ENCODE results near the gene ADRA2B. TPM values are rescaled to one million over a fixed set of nuclear protein-coding genes. Genes with fewer than 3 reads are reported as not detected.

Gene ADRA2B
- total and polyA plus RNA-seq, 12 donors, result 1.5 to 7.3 (median 3.4) TPM

DNA sequence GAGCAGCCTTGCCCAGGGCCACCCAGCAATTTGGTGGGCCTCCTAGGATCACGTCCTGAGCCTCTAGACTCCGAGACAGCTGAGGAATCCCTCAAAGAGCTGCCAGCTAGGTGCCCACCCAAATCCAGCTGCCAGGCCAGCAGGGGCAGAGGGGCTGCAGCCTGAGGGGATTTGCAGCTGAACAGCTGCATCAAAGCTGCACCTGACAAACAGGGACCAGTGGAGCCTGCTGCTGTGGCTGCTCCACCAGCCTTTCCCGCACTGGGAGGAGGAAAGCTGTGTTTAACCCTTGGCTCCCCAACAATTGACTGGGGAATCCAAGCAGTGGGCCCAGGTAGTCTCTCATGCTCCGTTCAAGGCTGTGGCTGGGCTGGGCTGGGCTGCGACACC lies 8.2 kb downstream of the ADRA2B start:
- TF ChIP-seq, protein P1, sequence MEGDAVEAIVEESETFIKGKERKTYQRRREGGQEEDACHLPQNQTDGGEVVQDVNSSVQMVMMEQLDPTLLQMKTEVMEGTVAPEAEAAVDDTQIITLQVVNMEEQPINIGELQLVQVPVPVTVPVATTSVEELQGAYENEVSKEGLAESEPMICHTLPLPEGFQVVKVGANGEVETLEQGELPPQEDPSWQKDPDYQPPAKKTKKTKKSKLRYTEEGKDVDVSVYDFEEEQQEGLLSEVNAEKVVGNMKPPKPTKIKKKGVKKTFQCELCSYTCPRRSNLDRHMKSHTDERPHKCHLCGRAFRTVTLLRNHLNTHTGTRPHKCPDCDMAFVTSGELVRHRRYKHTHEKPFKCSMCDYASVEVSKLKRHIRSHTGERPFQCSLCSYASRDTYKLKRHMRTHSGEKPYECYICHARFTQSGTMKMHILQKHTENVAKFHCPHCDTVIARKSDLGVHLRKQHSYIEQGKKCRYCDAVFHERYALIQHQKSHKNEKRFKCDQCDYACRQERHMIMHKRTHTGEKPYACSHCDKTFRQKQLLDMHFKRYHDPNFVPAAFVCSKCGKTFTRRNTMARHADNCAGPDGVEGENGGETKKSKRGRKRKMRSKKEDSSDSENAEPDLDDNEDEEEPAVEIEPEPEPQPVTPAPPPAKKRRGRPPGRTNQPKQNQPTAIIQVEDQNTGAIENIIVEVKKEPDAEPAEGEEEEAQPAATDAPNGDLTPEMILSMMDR (IDR thresholded peaks at IDR 0.05), result no peak
- Histone ChIP-seq H3K4me1 (peaks cover 19 to 51% (median 39%) of the 10 kb centered on the region in 9 donors), H3K4me3 (peak overlapping the region in 2 of 10 donors; percentile 13 to 34), H3K27me3 (no peaks in the 10 kb centered on the region), H3K36me3 (no peaks in the 10 kb centered on the region), H3K27ac (peak overlapping the region; percentile 57 to 91 (median 84)), H3K9me3 (peaks cover 0 to 15% (median 8%) of the 10 kb centered on the region in 11 donors)
- ATAC-seq, result peak in 1 of 8 donors; percentile 7
- intact Hi-C loops (cut with DNase I), result no loop called here
- 41 to 50% methylated on average over 5 of the region's 5 CpGs for WGBS, 2 donors
- no peak for DNase-seq

DNA sequence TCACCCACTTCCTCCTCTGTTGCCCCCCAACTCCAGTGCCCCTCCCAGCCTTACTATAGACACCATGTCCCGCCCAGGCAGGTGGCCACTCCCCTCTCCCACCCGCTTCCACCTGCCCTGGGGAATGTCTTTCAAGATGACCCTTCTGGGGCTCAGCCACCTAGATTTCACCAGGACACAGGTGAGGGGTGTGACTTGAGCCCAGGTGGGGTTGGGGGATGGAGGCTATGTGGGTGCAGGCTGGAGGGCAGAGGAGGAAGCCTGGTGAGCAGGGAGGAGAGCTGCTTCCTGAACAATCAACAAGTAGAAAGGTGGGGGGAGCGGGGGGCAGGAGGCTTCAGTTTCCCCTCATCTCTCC lies 8.7 kb downstream of the ADRA2B start:
- Histone ChIP-seq H3K27me3 (no peaks in the 10 kb centered on the region), H3K4me1 (peaks cover 19 to 56% (median 43%) of the 10 kb centered on the region in 9 donors), H3K27ac (peak overlapping the region in 6 of 10 donors; percentile 12 to 91 (median 80)), H3K36me3 (no peaks in the 10 kb centered on the region), H3K9me3 (peaks cover 0 to 15% (median 8%) of the 10 kb centered on the region in 11 donors), H3K4me3 (no peak overlapping the region)
- DNase-seq (no peak), ATAC-seq (no peak)
- WGBS, 2 donors, result 86 to 95% methylated on average over 3 of the region's 3 CpGs
- intact Hi-C loops (cut with DNase I), result no loop called here
- TF ChIP-seq, protein P1 (IDR thresholded peaks at IDR 0.05), result no peak

DNA sequence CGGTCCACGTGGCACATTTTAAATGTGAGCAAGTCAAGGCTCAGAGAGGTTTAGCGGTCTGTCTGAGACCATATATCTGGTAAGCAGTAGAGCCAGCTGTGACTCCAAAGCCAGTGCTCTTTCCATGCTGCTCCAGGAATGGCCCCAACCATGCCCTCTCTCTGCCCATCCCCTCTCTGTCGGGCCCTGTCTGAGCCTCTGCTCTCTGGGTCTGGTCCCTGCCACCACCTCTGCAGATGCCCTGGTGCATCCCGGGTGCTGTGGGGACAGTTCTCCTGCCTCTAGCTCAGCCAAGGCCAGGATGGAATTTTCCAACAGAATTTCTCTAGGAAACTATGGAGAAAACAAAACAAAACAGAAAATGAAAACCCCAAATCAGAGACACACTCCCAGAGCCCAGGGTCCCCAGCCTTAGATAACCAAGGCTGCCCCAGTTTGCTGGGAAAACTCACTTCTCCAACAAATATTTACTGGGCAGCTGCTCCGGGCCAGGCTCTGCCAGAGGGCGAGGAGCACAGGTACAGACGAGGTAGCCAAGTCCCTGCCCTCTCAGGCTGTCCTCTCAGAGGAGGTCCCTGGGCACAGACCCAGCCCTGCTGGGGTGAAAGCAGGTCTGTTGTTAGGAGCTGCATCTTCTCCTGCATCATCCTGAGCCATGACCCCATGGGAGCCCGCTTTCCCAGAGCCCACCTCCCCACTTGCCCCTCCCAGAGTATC lies 9.2 kb downstream of the ADRA2B start:
- 75 to 85% methylated on average over 9 of the region's 9 CpGs for WGBS, 2 donors
- TF ChIP-seq, protein P1 (IDR thresholded peaks at IDR 0.05), result no peak
- DNase-seq, result no peak
- ATAC-seq, result no peak
- intact Hi-C loops (cut with DNase I), result no loop called here
- Histone ChIP-seq H3K27me3 (no peaks in the 10 kb centered on the region), H3K4me1 (peaks cover 19 to 59% (median 43%) of the 10 kb centered on the region in 9 donors), H3K27ac (peak overlapping the region in 5 of 10 donors; percentile 12 to 91 (median 50)), H3K4me3 (no peak overlapping the region), H3K9me3 (peaks cover 0 to 15% (median 8%) of the 10 kb centered on the region in 11 donors), H3K36me3 (no peaks in the 10 kb centered on the region)

DNA sequence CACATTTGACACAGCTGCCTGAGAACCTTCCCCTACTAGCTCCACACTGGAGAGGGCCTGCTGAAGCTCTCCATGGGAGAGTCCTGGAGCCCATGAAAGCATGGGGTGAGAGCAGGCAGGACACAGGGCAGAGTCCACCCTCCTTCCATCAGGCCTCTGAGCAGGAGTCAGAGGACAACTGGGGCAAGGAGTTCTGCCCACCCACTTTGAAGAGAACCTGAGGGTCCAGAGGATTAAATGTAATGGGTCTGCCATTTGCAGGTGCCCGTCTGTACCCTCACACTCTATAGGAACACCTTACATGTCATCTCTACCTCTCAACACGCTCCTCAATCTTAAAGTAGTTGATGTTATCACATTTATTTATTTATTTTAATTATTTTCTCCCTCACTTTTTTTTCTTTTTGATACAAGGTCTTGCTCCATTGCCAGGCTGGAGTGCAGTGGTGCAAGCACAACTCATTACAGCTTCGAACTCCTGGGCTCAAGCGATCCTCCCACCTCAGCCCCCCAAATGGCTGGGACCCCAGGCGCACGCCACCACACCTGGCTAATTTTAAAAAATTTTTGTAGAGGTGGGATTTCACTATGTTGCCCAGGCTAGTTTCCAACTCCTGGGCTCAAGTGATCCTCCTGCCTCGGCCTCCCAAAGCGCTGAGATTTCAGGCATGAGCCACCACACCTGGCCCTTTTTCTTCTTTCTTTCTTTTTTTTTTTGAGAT lies 10.2 kb downstream of the ADRA2B start:
- intact Hi-C loops (cut with DNase I), result no loop called here
- H3K27ac ChIP-seq, result no peak overlapping the region
- H3K9me3 ChIP-seq, result peaks cover 0 to 15% (median 8%) of the 10 kb centered on the region in 11 donors
- ATAC-seq (no peak), DNase-seq (no peak)
- peaks cover 22 to 66% (median 43%) of the 10 kb centered on the region in 9 donors for H3K4me1 ChIP-seq
- H3K4me3 ChIP-seq, result no peak overlapping the region
- TF ChIP-seq, protein P1 (IDR thresholded peaks at IDR 0.05), result no peak
- no peaks in the 10 kb centered on the region for H3K36me3 ChIP-seq
- no peaks in the 10 kb centered on the region for H3K27me3 ChIP-seq
- 96 to 98% methylated on average over 8 of the region's 8 CpGs for WGBS, 2 donors

All from heart right ventricle (tissue), 16 donors.